ENCODE measurements around the gene RGS16. TPM values are rescaled to one million over a fixed set of nuclear protein-coding genes. Genes with fewer than 3 reads are reported as not detected.

The RGS16 gene
- total and polyA plus RNA-seq, 2 donors (not counting 1 experiment from before 2014, with no cell fraction given), result 3.3 to 11.4 TPM

DNA sequence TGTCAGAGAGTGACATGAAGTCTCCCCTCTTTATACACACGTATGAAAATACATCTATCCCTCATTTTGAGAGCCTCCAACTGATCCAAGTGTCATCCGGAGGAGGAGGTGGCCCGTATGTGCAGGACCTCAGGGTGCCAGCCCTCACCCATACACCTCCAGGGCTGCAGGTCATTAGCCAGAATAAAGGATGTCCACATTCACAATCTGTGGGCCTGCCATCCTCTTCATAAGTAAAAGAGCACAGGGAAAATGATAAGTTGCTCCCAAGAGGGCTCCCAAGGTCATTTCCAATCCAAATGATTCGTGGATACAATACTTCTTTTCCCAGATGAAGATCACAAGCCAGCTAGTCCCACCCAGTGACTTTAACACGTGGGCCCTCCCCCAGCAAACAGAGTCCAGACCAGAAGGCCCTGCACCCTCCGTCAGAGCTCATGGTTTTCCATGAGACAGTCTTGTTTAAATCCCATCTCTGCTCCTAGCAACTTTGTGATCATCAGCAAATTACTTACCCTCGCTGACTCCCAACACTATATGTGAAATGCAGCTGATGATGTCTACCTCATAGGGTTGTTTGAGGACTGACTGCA is 43.7 kb downstream of the RGS16 start:
- Mint-ChIP-seq H3K27me3 (no peaks in the 10 kb centered on the region), H3K9me3 (ENCODE audit: insufficient read depth) (no peaks in the 10 kb centered on the region), H3K4me3 (no peak overlapping the region), H3K4me1 (peaks cover 3% of the 10 kb centered on the region), H3K27ac (no peak overlapping the region)
- Histone ChIP-seq H3K36me3 (replicated peaks in 1 of 2; ENCODE audit: control extremely low read depth in 1 of 2, control insufficient read depth in 1 of 2, extremely low read depth in 1 of 2, insufficient read depth in 2 of 2, low read length in 1 of 2) (no peaks in the 10 kb centered on the region), H3K79me2 (ENCODE audit: control insufficient read depth, insufficient read depth, low read length) (no peaks in the 10 kb centered on the region), H3K4me2 (replicated peaks; ENCODE audit: low read depth, low read length, poor library complexity, severe bottlenecking) (no peak overlapping the region), H3K27me3 (replicated peaks in 1 of 4; ENCODE audit: control extremely low read depth in 1 of 4, control insufficient read depth in 3 of 4, insufficient read depth in 4 of 4, low read length in 3 of 4) (peaks cover 0 to 3% (median 0%) of the 10 kb centered on the region in 4 experiments), H3K27ac (ENCODE audit: low read length in 2 of 2) (no peak overlapping the region), H3K9ac (ENCODE audit: low read length) (no peak overlapping the region), H3K9me3 (ENCODE audit: control extremely low read depth in 1 of 3, control insufficient read depth in 2 of 3, insufficient read depth in 1 of 3, low read length in 2 of 3) (no peaks in the 10 kb centered on the region), H3K4me3 (ENCODE audit: control extremely low read depth in 1 of 5, extremely low read depth in 1 of 5, insufficient read depth in 1 of 5, low read depth in 2 of 5, low read length in 4 of 5) (no peak overlapping the region), H4K20me1 (ENCODE audit: control insufficient read depth, insufficient read depth, low read length, poor library complexity, severe bottlenecking) (no peaks in the 10 kb centered on the region), H3K4me1 (ENCODE audit: control insufficient read depth in 2 of 2, insufficient read depth in 2 of 2, low read length in 2 of 2) (no peaks in the 10 kb centered on the region), H2AFZ (ENCODE audit: insufficient read depth, low read depth, low read length, poor library complexity, severe bottlenecking) (no peak overlapping the region)
- POLR2A ChIA-PET, result no interaction called here
- no peak for TF ChIP-seq EZH2 (IDR thresholded peaks at IDR 0.05; ENCODE audit: borderline replicate concordance, insufficient read depth, low read depth, low read length, poor library complexity, severe bottlenecking)
- TF ChIP-seq, protein P1, sequence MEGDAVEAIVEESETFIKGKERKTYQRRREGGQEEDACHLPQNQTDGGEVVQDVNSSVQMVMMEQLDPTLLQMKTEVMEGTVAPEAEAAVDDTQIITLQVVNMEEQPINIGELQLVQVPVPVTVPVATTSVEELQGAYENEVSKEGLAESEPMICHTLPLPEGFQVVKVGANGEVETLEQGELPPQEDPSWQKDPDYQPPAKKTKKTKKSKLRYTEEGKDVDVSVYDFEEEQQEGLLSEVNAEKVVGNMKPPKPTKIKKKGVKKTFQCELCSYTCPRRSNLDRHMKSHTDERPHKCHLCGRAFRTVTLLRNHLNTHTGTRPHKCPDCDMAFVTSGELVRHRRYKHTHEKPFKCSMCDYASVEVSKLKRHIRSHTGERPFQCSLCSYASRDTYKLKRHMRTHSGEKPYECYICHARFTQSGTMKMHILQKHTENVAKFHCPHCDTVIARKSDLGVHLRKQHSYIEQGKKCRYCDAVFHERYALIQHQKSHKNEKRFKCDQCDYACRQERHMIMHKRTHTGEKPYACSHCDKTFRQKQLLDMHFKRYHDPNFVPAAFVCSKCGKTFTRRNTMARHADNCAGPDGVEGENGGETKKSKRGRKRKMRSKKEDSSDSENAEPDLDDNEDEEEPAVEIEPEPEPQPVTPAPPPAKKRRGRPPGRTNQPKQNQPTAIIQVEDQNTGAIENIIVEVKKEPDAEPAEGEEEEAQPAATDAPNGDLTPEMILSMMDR (IDR thresholded peaks at IDR 0.05), result no peak
- CTCF ChIA-PET, result no interaction called here
- 84% methylated on average over 5 of the region's 7 CpGs for WGBS (ENCODE audit: insufficient coverage)
- ATAC-seq (ENCODE audit: low read depth) (no peak), DNase-seq (no peak)
- intact Hi-C loops (cut with micrococcal nuclease), result no loop called here

DNA sequence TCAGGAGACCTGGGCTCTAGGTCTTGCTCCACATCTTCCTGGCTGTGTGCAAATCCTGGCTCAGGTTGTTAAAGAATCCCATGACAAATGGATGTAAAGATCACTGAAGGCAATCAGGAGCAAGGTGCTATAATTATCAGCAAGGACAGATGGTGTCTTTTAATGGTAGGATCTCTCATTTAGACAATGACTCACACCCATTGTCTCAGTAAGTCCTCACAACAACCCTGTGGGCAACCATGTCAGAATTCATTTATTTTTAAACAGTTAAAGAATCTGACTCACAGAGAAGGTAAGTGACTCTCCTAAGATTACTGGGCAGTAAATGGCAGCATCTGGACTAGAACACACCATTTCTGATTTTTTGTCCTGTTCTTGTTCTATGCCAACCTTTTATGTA is 47.9 kb downstream of the RGS16 start:
- Histone ChIP-seq H2AFZ (ENCODE audit: insufficient read depth, low read depth, low read length, poor library complexity, severe bottlenecking) (no peak overlapping the region), H3K79me2 (ENCODE audit: control insufficient read depth, insufficient read depth, low read length) (no peaks in the 10 kb centered on the region), H3K4me2 (replicated peaks; ENCODE audit: low read depth, low read length, poor library complexity, severe bottlenecking) (no peak overlapping the region), H3K27me3 (replicated peaks in 1 of 4; ENCODE audit: control extremely low read depth in 1 of 4, control insufficient read depth in 3 of 4, insufficient read depth in 4 of 4, low read length in 3 of 4) (peaks cover 0 to 3% (median 0%) of the 10 kb centered on the region in 4 experiments), H3K9me3 (ENCODE audit: control extremely low read depth in 1 of 3, control insufficient read depth in 2 of 3, insufficient read depth in 1 of 3, low read length in 2 of 3) (peaks cover 4 to 13% (median 7%) of the 10 kb centered on the region in 3 donors), H3K4me3 (ENCODE audit: control extremely low read depth in 1 of 5, extremely low read depth in 1 of 5, insufficient read depth in 1 of 5, low read depth in 2 of 5, low read length in 4 of 5) (no peak overlapping the region), H3K9ac (ENCODE audit: low read length) (no peak overlapping the region), H3K4me1 (ENCODE audit: control insufficient read depth in 2 of 2, insufficient read depth in 2 of 2, low read length in 2 of 2) (no peaks in the 10 kb centered on the region), H4K20me1 (ENCODE audit: control insufficient read depth, insufficient read depth, low read length, poor library complexity, severe bottlenecking) (no peaks in the 10 kb centered on the region), H3K27ac (ENCODE audit: low read length in 2 of 2) (no peak overlapping the region), H3K36me3 (replicated peaks in 1 of 2; ENCODE audit: control extremely low read depth in 1 of 2, control insufficient read depth in 1 of 2, extremely low read depth in 1 of 2, insufficient read depth in 2 of 2, low read length in 1 of 2) (no peaks in the 10 kb centered on the region)
- Mint-ChIP-seq H3K27me3 (no peaks in the 10 kb centered on the region), H3K4me1 (peaks cover 2% of the 10 kb centered on the region), H3K9me3 (ENCODE audit: insufficient read depth) (peaks cover 4% of the 10 kb centered on the region), H3K27ac (no peak overlapping the region), H3K4me3 (no peak overlapping the region)
- intact Hi-C loops (cut with micrococcal nuclease), result no loop called here
- POLR2A ChIA-PET, result no interaction called here
- ATAC-seq (ENCODE audit: low read depth) (no peak), DNase-seq (no peak)
- CTCF ChIA-PET, result no interaction called here
- TF ChIP-seq, protein P1 (IDR thresholded peaks at IDR 0.05), result no peak
- TF ChIP-seq EZH2 (IDR thresholded peaks at IDR 0.05; ENCODE audit: borderline replicate concordance, insufficient read depth, low read depth, low read length, poor library complexity, severe bottlenecking), result no peak
